ENCODE measurements around the gene DAB2. TPM values are rescaled to one million over a fixed set of nuclear protein-coding genes. Genes with fewer than 3 reads are reported as not detected.
A peak's percentile ranks its signal among the peaks of the same experiment; 100 is the strongest.

The DAB2 gene
- total RNA-seq, 1 donor from 2014 or later = 0.79 TPM

DNA sequence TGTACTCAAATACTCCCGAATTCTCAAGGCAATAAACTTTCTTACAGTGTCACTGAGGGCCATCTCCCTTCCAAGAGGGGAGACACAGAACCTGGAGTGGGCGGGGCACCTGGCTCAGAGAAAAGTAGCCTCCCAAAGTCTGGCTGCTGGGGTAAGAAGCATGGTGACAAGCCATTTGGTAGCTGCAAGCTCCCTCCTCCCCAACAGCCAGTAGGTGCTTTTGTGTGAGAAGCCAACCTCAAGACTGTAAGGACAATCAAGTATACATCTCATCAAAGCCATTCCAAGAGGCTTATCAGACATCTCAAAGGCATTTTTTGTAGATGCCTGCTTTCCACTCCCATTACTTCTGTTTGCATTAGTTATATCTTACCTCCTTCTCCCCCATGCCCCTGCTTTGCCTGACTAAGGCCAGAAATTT, 1.4 kb downstream of the DAB2 start:
- H3K36me3 ChIP-seq (ENCODE audit: control insufficient read depth, insufficient read depth, low read length) = no peaks in the 10 kb centered on the region
- FAIRE-seq (no peak), DNase-seq (ENCODE audit: low read depth) (no peak)
- no peaks in the 10 kb centered on the region for H3K27me3 ChIP-seq (ENCODE audit: control insufficient read depth, insufficient read depth, low read length)
- TF ChIP-seq, protein P1, sequence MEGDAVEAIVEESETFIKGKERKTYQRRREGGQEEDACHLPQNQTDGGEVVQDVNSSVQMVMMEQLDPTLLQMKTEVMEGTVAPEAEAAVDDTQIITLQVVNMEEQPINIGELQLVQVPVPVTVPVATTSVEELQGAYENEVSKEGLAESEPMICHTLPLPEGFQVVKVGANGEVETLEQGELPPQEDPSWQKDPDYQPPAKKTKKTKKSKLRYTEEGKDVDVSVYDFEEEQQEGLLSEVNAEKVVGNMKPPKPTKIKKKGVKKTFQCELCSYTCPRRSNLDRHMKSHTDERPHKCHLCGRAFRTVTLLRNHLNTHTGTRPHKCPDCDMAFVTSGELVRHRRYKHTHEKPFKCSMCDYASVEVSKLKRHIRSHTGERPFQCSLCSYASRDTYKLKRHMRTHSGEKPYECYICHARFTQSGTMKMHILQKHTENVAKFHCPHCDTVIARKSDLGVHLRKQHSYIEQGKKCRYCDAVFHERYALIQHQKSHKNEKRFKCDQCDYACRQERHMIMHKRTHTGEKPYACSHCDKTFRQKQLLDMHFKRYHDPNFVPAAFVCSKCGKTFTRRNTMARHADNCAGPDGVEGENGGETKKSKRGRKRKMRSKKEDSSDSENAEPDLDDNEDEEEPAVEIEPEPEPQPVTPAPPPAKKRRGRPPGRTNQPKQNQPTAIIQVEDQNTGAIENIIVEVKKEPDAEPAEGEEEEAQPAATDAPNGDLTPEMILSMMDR (IDR thresholded peaks at IDR 0.05; ENCODE audit: insufficient read depth, low read length, severe bottlenecking) = no peak
- no peak overlapping the region for H3K4me3 ChIP-seq (ENCODE audit: low read depth, low read length)

DNA sequence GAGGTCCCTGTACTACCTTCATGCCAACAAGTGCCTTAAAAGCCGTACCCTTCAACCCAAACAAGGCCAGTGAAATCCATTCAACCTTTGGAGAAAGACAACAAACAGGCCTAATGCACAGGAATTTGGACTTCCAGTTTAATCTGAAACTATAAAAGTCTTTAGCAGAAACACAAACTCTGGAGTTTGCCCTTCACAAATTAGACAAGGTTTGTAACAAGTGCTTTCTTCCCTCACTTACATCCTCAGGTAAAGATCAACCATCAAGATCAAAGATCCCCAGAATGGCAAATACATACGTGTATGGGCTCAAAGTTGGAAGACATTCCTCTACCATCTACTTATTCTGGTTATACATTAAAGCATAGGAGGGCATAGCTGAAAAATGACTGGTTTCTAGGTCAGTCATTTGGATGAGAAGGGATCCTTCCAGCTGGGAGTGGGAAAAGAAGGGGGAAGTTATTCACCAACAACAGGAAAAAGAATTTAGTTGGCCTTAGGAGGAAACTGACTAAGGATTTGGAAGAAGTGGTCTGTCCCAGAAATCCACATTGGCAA, 2.0 kb downstream of the DAB2 start:
- Histone ChIP-seq H3K36me3 (ENCODE audit: control insufficient read depth, insufficient read depth, low read length) (no peaks in the 10 kb centered on the region), H3K4me3 (ENCODE audit: low read depth, low read length) (no peak overlapping the region), H3K27me3 (ENCODE audit: control insufficient read depth, insufficient read depth, low read length) (no peaks in the 10 kb centered on the region)
- DNase-seq (ENCODE audit: low read depth) (no peak), FAIRE-seq (no peak)
- TF ChIP-seq, protein P1 (IDR thresholded peaks at IDR 0.05; ENCODE audit: insufficient read depth, low read length, severe bottlenecking) = no peak

DNA sequence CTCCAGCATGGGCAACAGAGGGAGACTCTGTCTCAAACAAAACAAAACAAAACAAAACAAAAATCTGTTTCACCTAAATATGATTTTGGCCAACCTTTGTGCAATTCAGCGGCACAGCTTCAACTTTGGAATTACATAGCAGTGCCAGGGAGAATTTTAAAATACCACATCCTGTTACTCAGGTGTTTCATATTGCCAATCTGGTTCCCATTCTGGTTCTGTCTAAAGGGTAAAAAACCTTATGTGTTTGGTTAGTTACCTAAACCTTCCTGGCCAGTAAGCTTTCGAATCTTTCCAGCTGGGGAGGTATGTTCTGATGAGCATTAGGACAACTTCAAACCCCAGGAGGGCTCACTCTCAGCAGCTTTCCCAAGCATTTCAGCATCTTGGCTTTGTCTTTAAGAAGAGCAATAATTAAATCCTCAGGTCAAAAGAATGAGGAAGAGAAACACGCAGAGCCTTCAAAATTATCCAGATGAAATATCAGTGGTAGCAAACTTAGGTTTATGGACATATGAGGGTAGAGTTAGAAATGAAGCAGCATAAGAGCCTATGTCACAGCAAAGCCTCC, 2.7 kb downstream of the DAB2 start:
- H3K36me3 ChIP-seq (ENCODE audit: control insufficient read depth, insufficient read depth, low read length) = no peaks in the 10 kb centered on the region
- FAIRE-seq = no peak
- DNase-seq (ENCODE audit: low read depth) = peak; percentile 72
- TF ChIP-seq, protein P1 (IDR thresholded peaks at IDR 0.05; ENCODE audit: insufficient read depth, low read length, severe bottlenecking) = no peak
- no peak overlapping the region for H3K4me3 ChIP-seq (ENCODE audit: low read depth, low read length)
- H3K27me3 ChIP-seq (ENCODE audit: control insufficient read depth, insufficient read depth, low read length) = no peaks in the 10 kb centered on the region

DNA sequence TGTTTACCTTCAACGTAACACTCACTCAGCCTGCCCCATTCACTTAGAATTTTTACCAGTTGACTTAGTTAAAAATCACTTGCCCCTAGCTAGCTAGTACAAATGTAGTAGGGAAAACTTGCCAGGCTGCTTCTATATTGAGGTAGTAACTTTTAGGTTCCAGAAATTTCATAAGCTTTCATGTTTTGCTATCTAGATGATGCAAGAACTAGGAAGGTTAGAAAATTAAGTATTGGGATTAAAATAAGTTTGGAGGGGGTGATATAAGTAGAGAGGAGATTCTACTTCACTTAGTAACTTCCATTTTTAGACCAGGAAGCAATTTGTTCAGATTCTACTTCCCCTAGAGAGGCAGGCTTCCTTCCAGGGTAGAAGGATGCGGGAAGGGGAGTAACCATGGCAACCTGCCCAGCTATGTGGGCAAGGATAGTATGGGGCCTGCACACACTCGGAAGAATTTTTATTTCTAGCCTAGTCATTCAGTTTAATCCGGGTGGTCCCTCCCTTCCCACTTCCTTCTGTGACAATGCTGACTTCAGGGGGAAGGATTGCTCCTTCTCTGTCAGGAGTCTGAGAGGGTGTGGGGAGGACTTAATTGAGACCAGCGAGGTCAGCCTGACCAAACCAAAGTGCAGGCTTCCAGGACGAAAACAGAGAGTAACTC, 4.2 kb downstream of the DAB2 start:
- Histone ChIP-seq H3K4me3 (ENCODE audit: low read depth, low read length) (no peak overlapping the region), H3K27me3 (ENCODE audit: control insufficient read depth, insufficient read depth, low read length) (no peaks in the 10 kb centered on the region), H3K36me3 (ENCODE audit: control insufficient read depth, insufficient read depth, low read length) (no peaks in the 10 kb centered on the region)
- FAIRE-seq = no peak
- DNase-seq (ENCODE audit: low read depth) = no peak
- TF ChIP-seq, protein P1 (IDR thresholded peaks at IDR 0.05; ENCODE audit: insufficient read depth, low read length, severe bottlenecking) = no peak

DNA sequence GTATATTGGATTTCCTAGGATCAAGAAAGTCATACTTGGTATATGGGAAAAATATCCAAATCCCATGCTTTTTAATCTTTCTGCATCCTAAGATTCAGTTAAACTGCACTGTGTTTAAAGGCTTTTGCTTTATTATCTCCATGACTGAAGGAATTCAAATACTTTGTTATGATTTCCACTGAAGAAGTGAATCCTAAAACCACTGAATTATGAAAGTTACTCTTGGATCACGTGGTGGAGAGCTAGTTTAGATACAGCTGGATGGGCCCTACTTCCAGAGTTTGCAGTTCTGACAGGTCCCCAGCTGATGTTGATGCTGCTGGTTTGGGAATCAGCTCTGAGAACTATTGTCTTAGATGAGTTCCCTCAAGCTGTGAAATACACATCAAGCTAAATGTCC, 5.0 kb downstream of the DAB2 start:
- DNase-seq (ENCODE audit: low read depth) (no peak), FAIRE-seq (no peak)
- H3K4me3 ChIP-seq (ENCODE audit: low read depth, low read length) = no peak overlapping the region
- H3K36me3 ChIP-seq (ENCODE audit: control insufficient read depth, insufficient read depth, low read length) = no peaks in the 10 kb centered on the region
- TF ChIP-seq, protein P1 (IDR thresholded peaks at IDR 0.05; ENCODE audit: insufficient read depth, low read length, severe bottlenecking) = no peak
- no peaks in the 10 kb centered on the region for H3K27me3 ChIP-seq (ENCODE audit: control insufficient read depth, insufficient read depth, low read length)
